Hindlimb muscle (tissue), 1 donor: Measurements from ENCODE around the gene IL16. TPM values are rescaled to one million over a fixed set of nuclear protein-coding genes. Genes with fewer than 3 reads are reported as not detected.

Experiments used
- DNase-seq: peaks from one replicate; pipeline ENCODE4 v3.0.0-alpha.2; 2013
- polyA plus RNA-seq: library from polyadenylated mRNA; unstranded; fragments of 120-200 nt; gene quantifications from one replicate; pipeline ENCODE4 v1.2.1, GENCODE V29; 2013; ENCODE audit not compliant: insufficient read length

The IL16 gene
- polyA plus RNA-seq, 1 donor, result 9.1 TPM

GRCh38 chr15:81257435-81257834 is 60.8 kb downstream of the IL16 start:
- no peak for DNase-seq

GRCh38 chr15:81258455-81258854 is 61.8 kb downstream of the IL16 start:
- DNase-seq, result no peak

GRCh38 chr15:81259760-81260298 is 63.1 kb downstream of the IL16 start:
- no peak for DNase-seq

GRCh38 chr15:81261172-81261811 is 64.6 kb downstream of the IL16 start:
- DNase-seq, result no peak

- no peak for DNase-seq
Observed at GRCh38 chr15:81263477-81263876, 66.8 kb downstream of the IL16 start.

GRCh38 chr15:81264072-81264857 is 67.6 kb downstream of the IL16 start:
- no peak for DNase-seq

- DNase-seq, result no peak
Observed at GRCh38 chr15:81265256-81265943, 68.7 kb downstream of the IL16 start.

- DNase-seq, result peak; percentile 83
Observed at GRCh38 chr15:81265944-81266775, 69.5 kb downstream of the IL16 start.

- no peak for DNase-seq
Observed at GRCh38 chr15:81268340-81268739, 71.7 kb downstream of the IL16 start.

GRCh38 chr15:81268881-81269601 is 72.4 kb downstream of the IL16 start:
- no peak for DNase-seq

- no peak for DNase-seq
Observed at GRCh38 chr15:81270188-81270587, 73.5 kb downstream of the IL16 start.

GRCh38 chr15:81270781-81271491 is 74.3 kb downstream of the IL16 start:
- no peak for DNase-seq

- DNase-seq, result no peak
Observed at GRCh38 chr15:81271761-81272644, 75.3 kb downstream of the IL16 start.

GRCh38 chr15:81273200-81273599 is 76.5 kb downstream of the IL16 start:
- DNase-seq, result no peak

- no peak for DNase-seq
Observed at GRCh38 chr15:81273855-81274254, 77.2 kb downstream of the IL16 start.

GRCh38 chr15:81274255-81274654 is 77.6 kb downstream of the IL16 start:
- DNase-seq, result no peak

GRCh38 chr15:81274931-81275707 is 78.4 kb downstream of the IL16 start:
- peak; percentile 82 for DNase-seq

GRCh38 chr15:81275711-81276392 is 79.2 kb downstream of the IL16 start:
- DNase-seq, result no peak
